GM13977 (cell line): Measurements from ENCODE around the gene RAPGEF1.

Source experiments
- DNase-seq: peaks from one replicate; pipeline ENCODE4 v3.0.0; 2012; ENCODE audit warnings: low spot score
- in situ Hi-C: fragments of 300-500 bp; cut with MboI; formaldehyde crosslinking; loops from one replicate; pipeline ENCODE4 v1.12.0; 2022; ENCODE audit warnings: low sequenced_read_pairs, low pct_unique_long_range_greater_than_20kb, mixed read lengths, inconsistent platforms; ENCODE audit not compliant: unreplicated experiment
- TF ChIP-seq, protein P1 (sequence below): IDR thresholded peaks from 2 replicates; pipeline ENCODE4 v1.5.1; 2012; ENCODE audit warnings: mild to moderate bottlenecking, control low read depth; ENCODE audit not compliant: insufficient read depth; ENCODE audit errors: extremely low read depth, missing control alignments

Gene RAPGEF1

DNA sequence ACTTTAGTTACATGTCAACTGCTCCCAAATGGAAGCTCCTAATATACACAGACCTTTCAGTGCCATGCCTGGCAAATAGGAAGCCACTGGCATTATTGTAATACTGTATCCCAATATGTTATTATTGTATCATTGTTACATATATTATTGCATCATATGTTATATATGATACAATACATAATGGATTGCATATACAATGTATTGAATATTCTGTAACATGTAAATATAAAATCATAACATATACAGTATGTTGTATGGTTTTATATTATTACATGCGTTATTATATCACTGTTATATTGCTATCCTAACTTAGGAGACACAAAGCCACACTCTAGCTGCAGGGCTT lies 38.5 kb downstream of the RAPGEF1 start:
- in situ Hi-C loops: no loop called here

DNA sequence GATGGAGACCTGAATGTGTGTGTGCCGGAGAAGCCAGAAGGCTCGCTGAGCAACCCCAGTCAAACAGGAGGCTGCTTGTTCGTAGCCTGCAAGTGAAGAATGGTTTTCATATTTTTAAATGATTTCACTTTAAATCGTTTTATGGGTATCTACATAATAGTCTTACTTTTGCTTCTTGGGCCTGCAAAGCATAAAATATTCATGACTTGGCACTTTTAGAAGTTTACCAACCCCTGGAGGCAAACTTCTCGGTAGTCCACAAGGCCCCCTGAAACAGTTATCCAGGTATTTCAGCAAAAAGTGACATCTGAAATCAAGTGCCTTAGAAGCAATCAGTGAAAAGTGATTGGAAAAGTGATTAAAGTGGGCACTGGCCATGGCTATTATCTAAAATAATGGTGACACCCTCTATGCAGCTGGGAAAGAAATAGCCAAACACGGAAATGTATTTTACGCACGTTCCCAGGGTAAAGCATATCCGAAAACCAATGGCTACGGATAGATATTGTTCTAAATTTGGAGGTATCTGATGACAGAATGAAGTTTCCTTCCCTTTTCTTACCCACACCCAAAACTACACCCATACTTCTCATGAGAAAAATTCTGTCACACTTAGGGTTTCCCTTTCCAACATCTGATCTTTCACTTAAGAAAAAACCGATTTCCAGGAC lies 39.0 kb downstream of the RAPGEF1 start:
- TF ChIP-seq, protein P1, sequence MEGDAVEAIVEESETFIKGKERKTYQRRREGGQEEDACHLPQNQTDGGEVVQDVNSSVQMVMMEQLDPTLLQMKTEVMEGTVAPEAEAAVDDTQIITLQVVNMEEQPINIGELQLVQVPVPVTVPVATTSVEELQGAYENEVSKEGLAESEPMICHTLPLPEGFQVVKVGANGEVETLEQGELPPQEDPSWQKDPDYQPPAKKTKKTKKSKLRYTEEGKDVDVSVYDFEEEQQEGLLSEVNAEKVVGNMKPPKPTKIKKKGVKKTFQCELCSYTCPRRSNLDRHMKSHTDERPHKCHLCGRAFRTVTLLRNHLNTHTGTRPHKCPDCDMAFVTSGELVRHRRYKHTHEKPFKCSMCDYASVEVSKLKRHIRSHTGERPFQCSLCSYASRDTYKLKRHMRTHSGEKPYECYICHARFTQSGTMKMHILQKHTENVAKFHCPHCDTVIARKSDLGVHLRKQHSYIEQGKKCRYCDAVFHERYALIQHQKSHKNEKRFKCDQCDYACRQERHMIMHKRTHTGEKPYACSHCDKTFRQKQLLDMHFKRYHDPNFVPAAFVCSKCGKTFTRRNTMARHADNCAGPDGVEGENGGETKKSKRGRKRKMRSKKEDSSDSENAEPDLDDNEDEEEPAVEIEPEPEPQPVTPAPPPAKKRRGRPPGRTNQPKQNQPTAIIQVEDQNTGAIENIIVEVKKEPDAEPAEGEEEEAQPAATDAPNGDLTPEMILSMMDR: no peak
- in situ Hi-C loops: no loop called here
- DNase-seq: no peak

More for the DNA sequence above, 38.5 kb downstream of the RAPGEF1 start:
- no peak for DNase-seq
- TF ChIP-seq, protein P1: no peak

DNA sequence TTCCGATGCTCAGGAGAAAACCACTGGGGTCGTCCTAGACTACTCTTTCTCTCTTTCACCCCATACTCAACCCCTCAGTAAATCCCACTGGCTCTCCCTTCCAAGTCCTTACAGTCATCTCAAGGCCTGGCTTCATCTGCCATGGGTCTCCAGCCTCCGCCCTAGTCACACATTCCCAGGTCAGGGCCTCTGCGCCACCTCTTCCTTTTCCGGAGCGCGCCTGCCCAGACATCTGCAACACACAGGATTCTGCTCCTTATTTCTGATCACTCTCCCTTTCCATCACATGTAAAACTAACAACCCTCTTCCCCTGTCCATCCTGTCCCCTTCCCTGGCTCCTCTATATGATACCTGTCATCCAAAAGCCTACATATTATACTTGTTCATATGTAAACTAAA lies 39.8 kb downstream of the RAPGEF1 start:
- in situ Hi-C loops: no loop called here
- TF ChIP-seq, protein P1: no peak
- no peak for DNase-seq

GRCh38 chr9:131698618-131698985 lies 41.3 kb downstream of the RAPGEF1 start:
- DNase-seq: no peak
- in situ Hi-C loops: no loop called here
- TF ChIP-seq, protein P1: no peak

DNA sequence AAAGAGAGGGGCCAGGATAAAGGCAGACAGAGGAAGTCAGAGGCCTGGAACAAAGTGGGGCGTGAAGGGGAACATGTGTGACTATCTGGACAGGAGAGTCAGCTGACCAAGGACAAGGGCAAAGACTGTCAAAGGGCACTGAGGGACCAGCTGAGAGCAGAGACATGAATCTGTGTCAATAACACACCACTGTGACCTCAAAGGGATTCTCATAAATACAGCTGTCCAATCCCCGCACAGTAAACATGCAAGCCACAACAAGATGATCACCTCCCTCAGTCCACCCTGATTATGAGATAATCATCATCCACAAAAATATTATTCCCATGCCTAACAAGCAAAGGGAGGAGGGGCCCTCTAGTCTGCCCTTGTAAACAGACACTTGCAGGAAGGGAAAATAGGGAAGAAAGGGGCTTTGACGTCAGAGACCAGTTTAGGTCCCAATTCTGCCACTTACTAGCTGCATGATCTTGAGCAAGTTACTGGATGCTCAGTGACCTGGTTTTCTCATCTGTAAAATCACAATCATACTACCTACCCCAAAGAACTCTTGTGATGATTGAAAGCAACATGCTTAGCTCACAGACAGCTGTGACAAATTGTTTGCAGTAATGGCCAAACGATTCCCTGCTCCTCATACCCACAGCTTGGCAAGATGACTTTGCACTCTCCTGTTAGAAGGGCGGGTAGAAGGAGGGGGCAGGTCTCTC lies 41.8 kb downstream of the RAPGEF1 start:
- in situ Hi-C loops: no loop called here
- DNase-seq: no peak
- TF ChIP-seq, protein P1: no peak

DNA sequence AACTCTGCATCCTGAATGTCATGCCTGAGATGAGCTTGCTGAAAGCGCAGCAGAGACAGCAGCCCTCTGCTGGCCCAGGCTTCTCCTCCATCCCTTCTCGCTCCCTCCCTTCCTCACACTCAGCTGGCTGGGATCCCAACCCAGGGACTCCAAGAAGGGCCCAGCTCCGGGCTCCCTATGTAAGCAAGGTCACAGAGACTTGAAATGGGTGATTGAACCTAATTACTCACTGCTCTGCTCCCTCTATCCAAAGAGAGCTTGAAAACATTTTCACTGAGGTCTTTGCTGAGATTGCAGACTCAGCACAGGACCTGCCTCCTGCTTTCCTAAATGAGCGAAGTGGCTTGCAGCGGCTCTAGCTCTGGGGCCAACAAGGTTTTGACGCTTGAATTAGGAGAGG lies 42.8 kb downstream of the RAPGEF1 start:
- in situ Hi-C loops: no loop called here
- no peak for DNase-seq
- TF ChIP-seq, protein P1: no peak
